K562 (cell line): ENCODE data around the gene MAST4. TPM values are rescaled to one million over a fixed set of nuclear protein-coding genes. Genes with fewer than 3 reads are reported as not detected.

ENCODE experiments used
- ATAC-seq: fragments of 200-7000 bp; cut with Tn5 transposase; 3 replicates; pipeline ENCODE4 v1.9.1; 2020; ENCODE audit warnings: moderate library complexity
- BruUV-seq: library from RNA; stranded (reverse); fragments of 400-500 nt; replicated peaks from 2 replicates; lab custom pipeline; 2021; lab: Mats Ljungman, UMichigan
- CTCF ChIA-PET: fragments of 300-600 bp; formaldehyde crosslinking; extraction: SDS; loops from one replicate; lab custom pipeline; 2021; ENCODE audit warnings: low intra/inter-chr PET ratio; lab: Yijun Ruan, JAX
- POLR2A ChIA-PET: fragments of 300-600, 350-650 bp; sonication (Branson Sonifier 250); formaldehyde crosslinking; extraction: SDS; loops from one replicate; lab custom pipeline; 2021; ENCODE audit warnings: antibody characterized with exemption, inconsistent platforms; lab: Yijun Ruan, JAX
- DNase-seq, 4 experiments: peaks; one replicate each; pipeline versions ENCODE4 v3.0.0 to v3.0.0-alpha.2; 2011 to 2018; ENCODE audit warnings: low spot score in 3 of 4, mixed read lengths in 3 of 4; ENCODE audit errors: extremely low read depth in 1 of 4
- FAIRE-seq: peaks from 2 replicates; lab custom pipeline; 2011; peaks lifted over from hg19 to GRCh38; lab: Jason Lieb, UNC
- H2AFZ ChIP-seq: 2 replicates; pipeline ENCODE4 v1.6.0; 2011; ENCODE audit warnings: low read depth, low read length, control low read depth, inconsistent platforms
- H3K27ac ChIP-seq: fragments of 200-600 bp; 3 replicates; pipeline ENCODE4 v1.8.0; 2011; ENCODE audit warnings: low read depth, mild to moderate bottlenecking, control low read depth, inconsistent platforms, low read length, moderate library complexity, mixed read lengths; ENCODE audit errors: extremely low read depth
- H3K27me3 ChIP-seq, 2 experiments: fragments of 300-600 bp in 1 of 2; 2 replicates in 1 of 2; 3 replicates in 1 of 2; pipeline versions ENCODE4 v1.6.0 to v1.8.0; 2011; ENCODE audit warnings: inconsistent platforms in 2 of 2, low read length in 2 of 2, mild to moderate bottlenecking in 1 of 2, mixed read lengths in 1 of 2, moderate library complexity in 1 of 2; ENCODE audit not compliant: control insufficient read depth in 2 of 2, insufficient read depth in 2 of 2
- H3K36me3 ChIP-seq: fragments of 300-600 bp; 3 replicates; pipeline ENCODE4 v1.8.0; 2011; ENCODE audit warnings: mild to moderate bottlenecking, low read length, inconsistent platforms; ENCODE audit not compliant: control insufficient read depth, insufficient read depth
- H3K4me1 ChIP-seq, 2 experiments: fragments of 200-600 bp in 1 of 2; replicated peaks in 1 of 2; 2 replicates in 1 of 2; 3 replicates in 1 of 2; pipeline versions ENCODE4 v1.5.1 to v1.8.0; 2011; ENCODE audit warnings: inconsistent platforms in 2 of 2, low read length in 2 of 2, mild to moderate bottlenecking in 1 of 2, mixed read lengths in 1 of 2, moderate library complexity in 1 of 2; ENCODE audit not compliant: control insufficient read depth in 2 of 2, insufficient read depth in 2 of 2
- H3K4me2 ChIP-seq: 2 replicates; pipeline ENCODE4 v1.6.1; 2011; ENCODE audit warnings: low read length, control low read depth, inconsistent platforms, mixed read lengths; ENCODE audit not compliant: insufficient read depth
- H3K4me3 ChIP-seq: fragments of 200-600 bp; sonication (generic), shearing (Covaris generic); 2 replicates; pipeline ENCODE4 v1.5.1; 2016; ENCODE audit warnings: control low read depth, inconsistent platforms
- H3K79me2 ChIP-seq: fragments of 200-600 bp; 3 replicates; pipeline ENCODE4 v1.8.0; 2011; ENCODE audit warnings: low read length, inconsistent platforms; ENCODE audit not compliant: control insufficient read depth, insufficient read depth
- H3K9ac ChIP-seq, 2 experiments: 2 replicates each; pipeline versions ENCODE4 v1.6.0 to v1.6.1; 2011; ENCODE audit warnings: low read depth in 2 of 2, low read length in 2 of 2, control low read depth in 1 of 2, inconsistent platforms in 1 of 2, mild to moderate bottlenecking in 1 of 2, mixed read lengths in 1 of 2; ENCODE audit not compliant: insufficient read depth in 1 of 2
- H3K9me1 ChIP-seq: one replicate; pipeline ENCODE4 v1.6.0; 2011; ENCODE audit warnings: inconsistent platforms, mild to moderate bottlenecking, low read length, moderate library complexity; ENCODE audit not compliant: control insufficient read depth, insufficient read depth
- H3K9me3 ChIP-seq: replicated peaks from 2 replicates; pipeline ENCODE4 v1.5.1; 2011; ENCODE audit warnings: low read depth, low read length, inconsistent platforms; ENCODE audit not compliant: control insufficient read depth, insufficient read depth
- H4K20me1 ChIP-seq: replicated peaks from 2 replicates; pipeline ENCODE4 v1.6.1; 2011; ENCODE audit warnings: low read length, inconsistent platforms, mixed read lengths; ENCODE audit not compliant: control insufficient read depth, insufficient read depth
- BRF1 ChIP-seq: IDR thresholded peaks from 3 replicates; pipeline ENCODE4 v1.6.1; 2011; ENCODE audit warnings: borderline replicate concordance, mild to moderate bottlenecking; ENCODE audit not compliant: insufficient read length; ENCODE audit errors: extremely low read depth
- CAMTA2 ChIP-seq: fragments of 250-450 bp; sonication (Bioruptor Pico); conservative IDR thresholded peaks from 2 replicates; pipeline ENCODE4 v1.5.1; 2022
- FUS ChIP-seq: fragments of 200-400 bp; formaldehyde crosslinking; optimal IDR thresholded peaks from 2 replicates; pipeline ENCODE3; 2017; ENCODE audit warnings: low read depth, low read length
- MCM2 ChIP-seq: fragments of 450-650 bp; IDR thresholded peaks from 2 replicates; pipeline ENCODE4 v1.6.1; 2017; ENCODE audit warnings: low read depth, mild to moderate bottlenecking
- NBN ChIP-seq: fragments of 450-650 bp; IDR thresholded peaks from 2 replicates; pipeline ENCODE4 v1.6.1; 2016; ENCODE audit warnings: low read depth, mild to moderate bottlenecking
- NCOA1 ChIP-seq: fragments of 450-650 bp; IDR thresholded peaks from 2 replicates; pipeline ENCODE4 v1.6.1; 2016; ENCODE audit warnings: low read depth
- SRSF3 ChIP-seq: fragments of 200-400 bp; formaldehyde crosslinking; IDR thresholded peaks from 2 replicates; pipeline ENCODE4 v1.6.1; 2016; ENCODE audit warnings: mild to moderate bottlenecking, low read length, moderate library complexity; ENCODE audit not compliant: insufficient read depth
- SRSF7 ChIP-seq: fragments of 200-400 bp; formaldehyde crosslinking; optimal IDR thresholded peaks from 2 replicates; pipeline ENCODE3; 2017; ENCODE audit warnings: mild to moderate bottlenecking, low read depth, low read length
- WGBS: fragments of 100-300 bp; shearing (Covaris generic); methylation state at CpG from one replicate; pipeline ENCODE4 v1.1.6; 2016; ENCODE audit warnings: low coverage, mixed read lengths; ENCODE audit not compliant: insufficient coverage; ENCODE audit errors: missing lambda C conversion rate; 5-methylcytosine and 5-hydroxymethylcytosine counted together
- in situ Hi-C: fragments of 300-500 bp; cut with MboI; formaldehyde crosslinking; loops from 4 replicates; pipeline ENCODE4 v1.15.0; 2018; ENCODE audit warnings: inconsistent platforms, mixed read lengths
- intact Hi-C: fragments of 100-400 bp; cut with micrococcal nuclease; formaldehyde crosslinking; loops from 2 replicates; pipeline ENCODE4 v1.14.2; 2022
- polyA plus RNA-seq, 8 experiments: library from polyadenylated mRNA; depleted of rRNA in 4 of 8; stranded (reverse) in 5 of 8; unstranded in 3 of 8; fragments of >200 nt; fragmentation: Nextera tagmentation in 2 of 8; fragmentation: Illumina TruSeq in 1 of 8; extraction: Ambion mirVana in 2 of 8; extraction: Trizol in 1 of 8; gene quantifications; 2 replicates each; pipeline versions ENCODE4 v1.2.1 to v1.2.3, GENCODE V29; 2011 to 2014; ENCODE audit warnings: inconsistent platforms in 1 of 8, missing spikeins in 1 of 8
- total RNA-seq, 7 experiments: library from RNA; depleted of rRNA in 6 of 7; stranded (reverse); fragments of >200 nt in 6 of 7; fragmentation: Illumina TruSeq in 2 of 7; extraction: Trizol in 2 of 7; gene quantifications; 2 replicates each; pipeline versions ENCODE4 v1.2.1 to v1.2.3, GENCODE V29; 2011 to 2021; ENCODE audit warnings: low replicate concordance in 1 of 7
- TF ChIP-seq, protein P1 (sequence below): sonication (generic); formaldehyde crosslinking; IDR thresholded peaks from 2 replicates; pipeline ENCODE4 v1.8.1; 2022; ENCODE audit warnings: missing genetic modification reagents
- TF ChIP-seq, protein P2 (sequence below): fragments of 250-450 bp; sonication (Bioruptor Pico); IDR thresholded peaks from 2 replicates; pipeline ENCODE4 v1.8.0; 2021; ENCODE audit warnings: mild to moderate bottlenecking, moderate library complexity

Gene MAST4
- total and polyA plus RNA-seq, 9 of the 15 experiments (the other 6 are each of a cell fraction or from before 2014, with no cell fraction given), result 0.88 to 10.1 (median 5.2) TPM

DNA sequence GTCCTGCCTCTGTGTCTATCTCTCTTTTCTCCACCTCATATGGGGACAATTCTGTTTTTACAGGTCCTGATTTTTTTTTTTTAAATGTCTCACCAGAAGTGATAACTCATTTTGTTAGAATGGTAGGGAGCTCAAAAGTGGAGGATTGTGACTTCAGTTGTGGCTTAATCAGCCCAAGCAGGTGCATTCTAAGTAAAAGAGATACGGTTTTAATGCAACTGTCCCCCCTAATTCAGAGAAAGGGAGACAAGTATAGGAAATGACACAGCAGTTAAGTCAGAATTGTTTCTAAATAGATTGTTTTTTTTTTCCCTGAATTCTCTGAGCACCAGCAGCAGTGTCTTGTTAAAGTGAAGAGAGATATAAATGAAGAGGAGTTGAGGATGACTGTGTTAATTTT is 24.5 kb downstream of the MAST4 start:
- ATAC-seq (no peak), FAIRE-seq (no peak), DNase-seq (no peak)
- Histone ChIP-seq H3K9me3 (no peaks in the 10 kb centered on the region), H2AFZ (no peak overlapping the region), H3K4me2 (no peak overlapping the region), H3K27me3 (peaks cover 0 to 6% of the 10 kb centered on the region in 2 experiments; a peak in 3 of 5 replicates), H3K4me1 (no peaks in the 10 kb centered on the region), H3K9me1 (no peaks in the 10 kb centered on the region), H3K9ac (no peak overlapping the region), H3K4me3 (no peak overlapping the region), H4K20me1 (no peaks in the 10 kb centered on the region), H3K27ac (no peak overlapping the region), H3K36me3 (no peaks in the 10 kb centered on the region), H3K79me2 (no peaks in the 10 kb centered on the region)
- POLR2A ChIA-PET, result interaction anchor here (0.6 kb wide), 1 partner anchor 24 kb away, joined by 5 read pairs; no protein-coding TSS in a partner anchor
- no TSS peak for BruUV-seq
- 0% methylated on average over 1 of the region's 1 CpG for WGBS
- TF ChIP-seq MCM2 (no peak), NBN (no peak), CAMTA2 (CRISPR knock-in tag) (no peak), NCOA1 (no peak), BRF1 (no peak), FUS (no peak), SRSF3 (no peak), SRSF7 (no peak)
- TF ChIP-seq, protein P1, sequence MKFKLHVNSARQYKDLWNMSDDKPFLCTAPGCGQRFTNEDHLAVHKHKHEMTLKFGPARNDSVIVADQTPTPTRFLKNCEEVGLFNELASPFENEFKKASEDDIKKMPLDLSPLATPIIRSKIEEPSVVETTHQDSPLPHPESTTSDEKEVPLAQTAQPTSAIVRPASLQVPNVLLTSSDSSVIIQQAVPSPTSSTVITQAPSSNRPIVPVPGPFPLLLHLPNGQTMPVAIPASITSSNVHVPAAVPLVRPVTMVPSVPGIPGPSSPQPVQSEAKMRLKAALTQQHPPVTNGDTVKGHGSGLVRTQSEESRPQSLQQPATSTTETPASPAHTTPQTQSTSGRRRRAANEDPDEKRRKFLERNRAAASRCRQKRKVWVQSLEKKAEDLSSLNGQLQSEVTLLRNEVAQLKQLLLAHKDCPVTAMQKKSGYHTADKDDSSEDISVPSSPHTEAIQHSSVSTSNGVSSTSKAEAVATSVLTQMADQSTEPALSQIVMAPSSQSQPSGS (CRISPR knock-in tag), result no peak
- TF ChIP-seq, protein P2, sequence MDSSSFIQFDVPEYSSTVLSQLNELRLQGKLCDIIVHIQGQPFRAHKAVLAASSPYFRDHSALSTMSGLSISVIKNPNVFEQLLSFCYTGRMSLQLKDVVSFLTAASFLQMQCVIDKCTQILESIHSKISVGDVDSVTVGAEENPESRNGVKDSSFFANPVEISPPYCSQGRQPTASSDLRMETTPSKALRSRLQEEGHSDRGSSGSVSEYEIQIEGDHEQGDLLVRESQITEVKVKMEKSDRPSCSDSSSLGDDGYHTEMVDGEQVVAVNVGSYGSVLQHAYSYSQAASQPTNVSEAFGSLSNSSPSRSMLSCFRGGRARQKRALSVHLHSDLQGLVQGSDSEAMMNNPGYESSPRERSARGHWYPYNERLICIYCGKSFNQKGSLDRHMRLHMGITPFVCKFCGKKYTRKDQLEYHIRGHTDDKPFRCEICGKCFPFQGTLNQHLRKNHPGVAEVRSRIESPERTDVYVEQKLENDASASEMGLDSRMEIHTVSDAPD (CRISPR knock-in tag), result no peak
- CTCF ChIA-PET, result no interaction called here
- in situ Hi-C loops, result no loop called here
- intact Hi-C loops, result no loop called here
